DND-41 (cell line): Measurements from ENCODE around the gene FNBP1L.

Source experiments
- ATAC-seq: fragments of 200-7000 bp; cut with Tn5 transposase; 3 replicates; pipeline ENCODE4 v1.9.1; 2021; ENCODE audit warnings: low read depth; ENCODE audit not compliant: insufficient read depth
- DNase-seq: peaks from one replicate; pipeline ENCODE4 v3.0.0-alpha.2; 2020
- H2AFZ ChIP-seq: 2 replicates; pipeline ENCODE4 v1.6.0; 2012; ENCODE audit warnings: low read depth, low read length
- H3K27ac ChIP-seq: 2 replicates; pipeline ENCODE4 v1.5.1; 2012; ENCODE audit warnings: low read length, inconsistent platforms
- H3K27me3 ChIP-seq: fragments of 200-600 bp; sonication (generic); 2 replicates; pipeline ENCODE4 v1.6.0; 2012; ENCODE audit warnings: low read length, mild to moderate bottlenecking, inconsistent platforms; ENCODE audit not compliant: insufficient read depth, poor library complexity
- H3K36me3 ChIP-seq: 2 replicates; pipeline ENCODE4 v1.5.1; 2012; ENCODE audit warnings: low read length, inconsistent platforms; ENCODE audit not compliant: insufficient read depth
- H3K4me1 ChIP-seq: 2 replicates; pipeline ENCODE4 v1.5.1; 2012; ENCODE audit warnings: mild to moderate bottlenecking, low read length; ENCODE audit not compliant: insufficient read depth
- H3K4me2 ChIP-seq: 2 replicates; pipeline ENCODE4 v1.6.0; 2012; ENCODE audit warnings: mild to moderate bottlenecking, moderate library complexity, low read length, inconsistent platforms; ENCODE audit not compliant: insufficient read depth
- H3K4me3 ChIP-seq, 2 experiments: fragments of 200-600 bp in 1 of 2; shearing (Covaris generic) in 1 of 2; 2 replicates each; pipeline ENCODE4 v1.5.1; 2012 to 2016; ENCODE audit warnings: inconsistent platforms in 2 of 2, low read length in 2 of 2, mild to moderate bottlenecking in 2 of 2, low read depth in 1 of 2, moderate library complexity in 1 of 2
- H3K79me2 ChIP-seq: 2 replicates; pipeline ENCODE4 v1.6.0; 2012; ENCODE audit warnings: low read length, inconsistent platforms; ENCODE audit not compliant: insufficient read depth
- H3K9ac ChIP-seq: 2 replicates; pipeline ENCODE4 v1.6.0; 2012; ENCODE audit warnings: low read depth, mild to moderate bottlenecking, inconsistent platforms, low read length, moderate library complexity
- H3K9me3 ChIP-seq: 2 replicates; pipeline ENCODE4 v1.5.1; 2012; ENCODE audit warnings: low read length, moderate library complexity, mild to moderate bottlenecking, inconsistent platforms; ENCODE audit not compliant: insufficient read depth, severe bottlenecking
- H4K20me1 ChIP-seq: 2 replicates; pipeline ENCODE4 v1.6.0; 2012; ENCODE audit warnings: low read length; ENCODE audit not compliant: insufficient read depth
- EZH2 ChIP-seq: IDR thresholded peaks from 3 replicates; pipeline ENCODE4 v1.6.1; 2012; ENCODE audit warnings: borderline replicate concordance, low read depth, mild to moderate bottlenecking, moderate library complexity, low read length, inconsistent platforms; ENCODE audit not compliant: severe bottlenecking
- TF ChIP-seq, protein P1 (sequence below): IDR thresholded peaks from 2 replicates; pipeline ENCODE4 v1.5.1; 2012; ENCODE audit warnings: borderline replicate concordance, low read length, moderate library complexity, mild to moderate bottlenecking; ENCODE audit not compliant: poor library complexity, severe bottlenecking; ENCODE audit errors: extremely low read depth

Gene FNBP1L

DNA sequence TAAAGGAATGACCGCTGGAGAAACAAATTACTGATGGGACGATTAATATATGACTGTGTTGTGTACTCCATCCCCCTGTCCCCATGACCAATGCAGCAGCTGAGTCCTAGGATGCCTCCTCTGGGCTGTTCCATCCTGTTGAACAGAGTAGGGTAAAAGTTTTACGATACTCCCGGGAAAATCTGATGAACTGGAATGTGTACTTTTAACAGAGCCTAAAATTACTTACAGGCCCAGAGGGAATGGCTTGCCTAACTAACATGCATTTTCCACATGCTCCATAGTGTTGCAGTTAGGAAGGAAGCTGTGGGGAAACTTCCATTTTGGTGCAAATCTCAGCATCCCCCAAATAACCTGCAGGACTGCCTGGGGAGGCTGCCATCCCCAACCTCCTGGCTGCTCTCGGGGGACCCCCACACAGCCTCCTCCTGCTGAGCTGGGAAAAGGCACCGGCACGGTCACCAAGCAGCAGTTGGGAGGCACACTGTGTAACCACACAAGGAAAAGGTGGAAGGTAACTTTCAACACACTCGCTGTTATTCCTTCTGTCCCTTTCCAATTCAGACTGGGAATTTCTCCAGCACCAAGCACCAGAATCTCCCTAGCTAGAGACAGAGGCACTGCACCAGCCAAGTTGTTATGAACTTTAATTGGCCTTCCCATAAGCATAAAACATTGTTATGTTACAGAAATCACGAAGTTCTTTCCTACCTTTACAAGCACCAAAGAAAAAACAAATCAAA is 136.5 kb downstream of the FNBP1L start:
- TF ChIP-seq EZH2, result no peak
- TF ChIP-seq, protein P1, sequence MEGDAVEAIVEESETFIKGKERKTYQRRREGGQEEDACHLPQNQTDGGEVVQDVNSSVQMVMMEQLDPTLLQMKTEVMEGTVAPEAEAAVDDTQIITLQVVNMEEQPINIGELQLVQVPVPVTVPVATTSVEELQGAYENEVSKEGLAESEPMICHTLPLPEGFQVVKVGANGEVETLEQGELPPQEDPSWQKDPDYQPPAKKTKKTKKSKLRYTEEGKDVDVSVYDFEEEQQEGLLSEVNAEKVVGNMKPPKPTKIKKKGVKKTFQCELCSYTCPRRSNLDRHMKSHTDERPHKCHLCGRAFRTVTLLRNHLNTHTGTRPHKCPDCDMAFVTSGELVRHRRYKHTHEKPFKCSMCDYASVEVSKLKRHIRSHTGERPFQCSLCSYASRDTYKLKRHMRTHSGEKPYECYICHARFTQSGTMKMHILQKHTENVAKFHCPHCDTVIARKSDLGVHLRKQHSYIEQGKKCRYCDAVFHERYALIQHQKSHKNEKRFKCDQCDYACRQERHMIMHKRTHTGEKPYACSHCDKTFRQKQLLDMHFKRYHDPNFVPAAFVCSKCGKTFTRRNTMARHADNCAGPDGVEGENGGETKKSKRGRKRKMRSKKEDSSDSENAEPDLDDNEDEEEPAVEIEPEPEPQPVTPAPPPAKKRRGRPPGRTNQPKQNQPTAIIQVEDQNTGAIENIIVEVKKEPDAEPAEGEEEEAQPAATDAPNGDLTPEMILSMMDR, result no peak
- H4K20me1 ChIP-seq, result no peaks in the 10 kb centered on the region
- H3K27me3 ChIP-seq, result no peaks in the 10 kb centered on the region
- H3K36me3 ChIP-seq, result no peaks in the 10 kb centered on the region
- no peaks in the 10 kb centered on the region for H3K4me1 ChIP-seq
- H3K9ac ChIP-seq, result no peak overlapping the region
- ATAC-seq (no peak), DNase-seq (no peak)
- no peak overlapping the region for H3K4me3 ChIP-seq
- H3K79me2 ChIP-seq, result no peaks in the 10 kb centered on the region
- H2AFZ ChIP-seq, result no peak overlapping the region
- H3K9me3 ChIP-seq, result no peaks in the 10 kb centered on the region
- no peak overlapping the region for H3K4me2 ChIP-seq
- H3K27ac ChIP-seq, result no peak overlapping the region

DNA sequence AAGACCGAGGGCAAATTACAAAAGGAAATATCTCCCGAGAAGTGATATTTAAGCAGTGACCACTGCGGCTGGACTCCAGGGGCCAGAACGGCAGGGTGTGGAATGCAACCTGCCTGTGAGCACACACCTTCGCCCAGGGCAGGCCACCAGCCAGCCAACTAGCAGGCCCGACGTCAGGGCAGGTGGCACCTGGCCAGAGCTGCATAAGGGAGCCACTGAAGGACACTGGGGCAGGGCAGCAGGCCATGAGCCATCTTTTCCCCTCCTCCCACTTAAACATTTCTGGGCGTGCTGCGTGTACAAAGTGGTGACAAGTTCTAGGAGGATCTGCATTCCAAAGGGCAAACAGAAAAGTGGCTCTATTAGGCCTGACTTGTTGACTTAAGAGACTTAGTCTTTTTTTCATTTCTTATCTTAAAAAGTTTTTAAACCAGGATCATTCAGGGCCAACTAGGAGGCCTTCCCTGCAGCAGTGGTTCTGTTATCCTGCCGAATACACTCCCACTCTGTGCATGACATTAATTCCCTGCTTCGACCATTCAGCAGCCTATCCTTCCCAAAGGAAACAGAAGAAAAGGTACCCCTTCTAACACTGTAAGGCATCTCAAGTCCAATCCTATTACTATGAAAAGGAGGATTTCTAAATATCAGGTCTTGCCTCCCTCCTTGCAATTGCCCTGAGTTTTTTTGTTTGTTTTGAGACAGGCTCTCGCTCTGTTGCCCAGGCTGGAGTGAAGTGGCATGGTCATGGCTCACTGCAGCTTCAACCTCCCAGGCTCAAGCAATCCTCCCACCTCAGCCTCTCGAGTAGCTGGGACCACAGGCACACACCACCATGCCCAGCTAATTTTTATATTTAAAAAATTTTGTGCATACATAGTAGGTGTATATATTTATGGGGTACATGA is 137.4 kb downstream of the FNBP1L start:
- no peak overlapping the region for H3K4me3 ChIP-seq
- H3K9ac ChIP-seq, result no peak overlapping the region
- DNase-seq (no peak), ATAC-seq (no peak)
- H3K27ac ChIP-seq, result no peak overlapping the region
- no peaks in the 10 kb centered on the region for H3K4me1 ChIP-seq
- no peaks in the 10 kb centered on the region for H4K20me1 ChIP-seq
- no peak overlapping the region for H2AFZ ChIP-seq
- H3K9me3 ChIP-seq, result no peaks in the 10 kb centered on the region
- no peak overlapping the region for H3K4me2 ChIP-seq
- no peak for TF ChIP-seq EZH2
- TF ChIP-seq, protein P1, result no peak
- no peaks in the 10 kb centered on the region for H3K27me3 ChIP-seq
- no peaks in the 10 kb centered on the region for H3K36me3 ChIP-seq
- no peaks in the 10 kb centered on the region for H3K79me2 ChIP-seq

DNA sequence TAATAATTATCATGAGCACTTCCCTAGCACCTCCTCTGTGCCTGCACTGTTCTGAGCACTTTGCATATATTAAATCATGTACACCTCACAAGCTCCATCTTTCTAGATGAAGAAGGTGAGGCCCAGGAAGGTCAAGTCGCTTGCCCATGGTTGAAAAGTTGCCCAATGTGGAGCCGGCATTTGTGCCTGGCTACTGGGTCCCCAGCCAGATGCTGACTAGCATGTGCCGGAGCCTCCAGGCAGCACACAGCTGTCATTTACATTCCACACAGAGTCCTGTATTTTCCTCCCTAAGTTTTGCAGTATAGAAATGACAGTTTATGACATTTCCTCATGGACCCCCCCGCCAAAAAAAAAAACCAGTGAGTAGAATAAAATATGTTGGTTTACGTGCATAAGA is 139.4 kb downstream of the FNBP1L start:
- no peak overlapping the region for H3K27ac ChIP-seq
- H3K9ac ChIP-seq, result no peak overlapping the region
- H3K4me3 ChIP-seq, result no peak overlapping the region
- no peak for DNase-seq
- no peaks in the 10 kb centered on the region for H3K9me3 ChIP-seq
- TF ChIP-seq EZH2, result no peak
- TF ChIP-seq, protein P1, result no peak
- no peaks in the 10 kb centered on the region for H3K27me3 ChIP-seq
- no peaks in the 10 kb centered on the region for H3K79me2 ChIP-seq
- H3K4me1 ChIP-seq, result no peaks in the 10 kb centered on the region
- H3K36me3 ChIP-seq, result no peaks in the 10 kb centered on the region
- no peak overlapping the region for H3K4me2 ChIP-seq
- H4K20me1 ChIP-seq, result no peaks in the 10 kb centered on the region
- no peak for ATAC-seq
- H2AFZ ChIP-seq, result no peak overlapping the region
